HepG2 (cell line): ENCODE data around the gene KCTD21. TPM values are rescaled to one million over a fixed set of nuclear protein-coding genes. Genes with fewer than 3 reads are reported as not detected.

ENCODE experiments used
- GABPB1 ChIP-seq: IDR thresholded peaks from 2 replicates; pipeline ENCODE4 v1.6.1; 2016; ENCODE audit warnings: mild to moderate bottlenecking, missing genetic modification reagents, moderate library complexity, missing compliant biosample characterization
- GPBP1L1 ChIP-seq: sonication (generic); formaldehyde crosslinking; IDR thresholded peaks from 2 replicates; pipeline ENCODE4 v1.5.0; 2020; ENCODE audit warnings: mild to moderate bottlenecking, missing genetic modification reagents
- HOXA7 ChIP-seq: sonication (generic); formaldehyde crosslinking; IDR thresholded peaks from 2 replicates; pipeline ENCODE4 v1.8.1; 2022; ENCODE audit warnings: mild to moderate bottlenecking, missing genetic modification reagents, moderate library complexity
- MBNL3 ChIP-seq: fragments of 250-450 bp; sonication (Bioruptor Pico); conservative IDR thresholded peaks from 2 replicates; pipeline ENCODE4 v1.8.0; 2022; ENCODE audit warnings: mild to moderate bottlenecking, inconsistent platforms
- MXD4 ChIP-seq: IDR thresholded peaks from 2 replicates; pipeline ENCODE4 v1.6.1; 2016; ENCODE audit warnings: mild to moderate bottlenecking, missing biosample characterization, missing genetic modification reagents
- NCOA5 ChIP-seq: sonication (generic); formaldehyde crosslinking; IDR thresholded peaks from 2 replicates; pipeline ENCODE4 v1.4.0; 2020; ENCODE audit warnings: missing genetic modification reagents
- PPARG ChIP-seq: conservative IDR thresholded peaks from 2 replicates; pipeline ENCODE4 v1.6.1; 2016; ENCODE audit warnings: missing biosample characterization, missing genetic modification reagents
- RCOR2 ChIP-seq: IDR thresholded peaks from 2 replicates; pipeline ENCODE4 v1.6.1; 2016; ENCODE audit warnings: missing biosample characterization, missing genetic modification reagents
- TFAP4 ChIP-seq: sonication (generic); IDR thresholded peaks from 2 replicates; pipeline ENCODE4 v1.6.1; 2016; ENCODE audit warnings: low read depth, borderline replicate concordance
- TOE1 ChIP-seq: sonication (generic); formaldehyde crosslinking; IDR thresholded peaks from 2 replicates; pipeline ENCODE4 v1.4.0; 2020; ENCODE audit warnings: mild to moderate bottlenecking, missing genetic modification reagents
- U2AF2 ChIP-seq: fragments of 200-400 bp; formaldehyde crosslinking; IDR thresholded peaks from 2 replicates; pipeline ENCODE4 v1.6.1; 2017; ENCODE audit warnings: low read depth, mild to moderate bottlenecking, low read length
- ZBTB33 ChIP-seq: sonication (generic); formaldehyde crosslinking; IDR thresholded peaks from 2 replicates; pipeline ENCODE4 v1.4.0; 2020; ENCODE audit warnings: missing genetic modification reagents
- ZBTB38 ChIP-seq: sonication (generic); formaldehyde crosslinking; IDR thresholded peaks from 2 replicates; pipeline ENCODE4 v1.5.1; 2020; ENCODE audit warnings: mild to moderate bottlenecking, missing genetic modification reagents
- ZFP36 ChIP-seq: fragments of 150-350 bp; IDR thresholded peaks from 2 replicates; pipeline ENCODE4 v1.6.1; 2018; ENCODE audit warnings: borderline replicate concordance, low read length, low read depth; ENCODE audit not compliant: partially characterized antibody
- ZFX ChIP-seq: sonication (generic); formaldehyde crosslinking; IDR thresholded peaks from 2 replicates; pipeline ENCODE4 v1.4.0; 2020; ENCODE audit warnings: mild to moderate bottlenecking, low read depth, missing genetic modification reagents, moderate library complexity
- ZFYVE20 ChIP-seq: sonication (generic); formaldehyde crosslinking; IDR thresholded peaks from 2 replicates; pipeline ENCODE4 v1.8.0; 2023; ENCODE audit warnings: low read depth, mild to moderate bottlenecking, moderate library complexity, missing genetic modification reagents, borderline replicate concordance
- ZNF430 ChIP-seq: sonication (generic); formaldehyde crosslinking; IDR thresholded peaks from 2 replicates; pipeline ENCODE4 v1.9.0; 2021; ENCODE audit warnings: mild to moderate bottlenecking, missing genetic modification reagents
- ZNF496 ChIP-seq: sonication (generic); formaldehyde crosslinking; IDR thresholded peaks from 2 replicates; pipeline ENCODE4 v1.8.1; 2023; ENCODE audit warnings: mild to moderate bottlenecking, moderate library complexity, missing genetic modification reagents; ENCODE audit not compliant: insufficient replicate concordance
- ZNF672 ChIP-seq: sonication (generic); formaldehyde crosslinking; IDR thresholded peaks from 2 replicates; pipeline ENCODE4 v1.8.1; 2022; ENCODE audit warnings: missing genetic modification reagents
- ZNF772 ChIP-seq: sonication (generic); formaldehyde crosslinking; IDR thresholded peaks from 2 replicates; pipeline ENCODE4 v1.5.0; 2020; ENCODE audit warnings: mild to moderate bottlenecking, missing genetic modification reagents
- polyA plus RNA-seq, 8 experiments: library from polyadenylated mRNA; depleted of rRNA in 3 of 8; stranded (reverse) in 7 of 8; unstranded in 1 of 8; fragments of >200 nt; fragmentation: Illumina TruSeq in 4 of 8; extraction: Trizol in 4 of 8; gene quantifications; 2 replicates each; pipeline versions ENCODE4 v1.2.1 to v1.2.3, GENCODE V29; 2011 to 2016; ENCODE audit warnings: low read depth in 4 of 8, missing spikeins in 1 of 8, mixed read lengths in 1 of 8; ENCODE audit not compliant: insufficient read depth in 1 of 8
- total RNA-seq, 5 experiments: library from RNA; depleted of rRNA; stranded (reverse); fragments of >200 nt; fragmentation: Illumina TruSeq; extraction: Trizol; gene quantifications; 2 replicates each; pipeline ENCODE4 v1.2.3, GENCODE V29; 2016; ENCODE audit warnings: low read depth in 1 of 5
- TF ChIP-seq, protein P1 (sequence below): sonication (generic); formaldehyde crosslinking; IDR thresholded peaks from 2 replicates; pipeline ENCODE4 v1.5.1; 2020; ENCODE audit warnings: mild to moderate bottlenecking, missing genetic modification reagents

KCTD21 gene
- total and polyA plus RNA-seq, 2 of the 13 experiments (the other 11 are each of a cell fraction or from before 2014, with no cell fraction given) = 3.1 to 13.5 TPM

GRCh38 chr11:78156127-78156844, 32.1 kb downstream of the KCTD21 start (continued):
- TF ChIP-seq ZBTB38 (CRISPR knock-in tag) (peak; percentile 76), ZFP36 (no peak), TFAP4 (peak; percentile 75), ZNF672 (no peak), PPARG (CRISPR knock-in tag) (peak; percentile 100), NCOA5 (CRISPR knock-in tag) (no peak), ZNF496 (CRISPR knock-in tag) (no peak), MXD4 (CRISPR knock-in tag) (no peak), GABPB1 (CRISPR knock-in tag) (no peak), ZFX (peak; percentile 92), ZFYVE20 (CRISPR knock-in tag) (no peak), RCOR2 (CRISPR knock-in tag) (peak; percentile 99), GPBP1L1 (CRISPR knock-in tag) (no peak), ZNF772 (CRISPR knock-in tag) (no peak), HOXA7 (CRISPR knock-in tag) (no peak), TOE1 (CRISPR knock-in tag) (0 out of 2 replicates have a peak, but pooled peaks have one; percentile 45), MBNL3 (CRISPR knock-in tag) (no peak), ZNF430 (CRISPR knock-in tag) (no peak; the same call in 1 of the 2 replicates), ZBTB33 (CRISPR knock-in tag) (peak; percentile 75; the same call in 1 of the 2 replicates), U2AF2 (no peak)
- TF ChIP-seq, protein P1, sequence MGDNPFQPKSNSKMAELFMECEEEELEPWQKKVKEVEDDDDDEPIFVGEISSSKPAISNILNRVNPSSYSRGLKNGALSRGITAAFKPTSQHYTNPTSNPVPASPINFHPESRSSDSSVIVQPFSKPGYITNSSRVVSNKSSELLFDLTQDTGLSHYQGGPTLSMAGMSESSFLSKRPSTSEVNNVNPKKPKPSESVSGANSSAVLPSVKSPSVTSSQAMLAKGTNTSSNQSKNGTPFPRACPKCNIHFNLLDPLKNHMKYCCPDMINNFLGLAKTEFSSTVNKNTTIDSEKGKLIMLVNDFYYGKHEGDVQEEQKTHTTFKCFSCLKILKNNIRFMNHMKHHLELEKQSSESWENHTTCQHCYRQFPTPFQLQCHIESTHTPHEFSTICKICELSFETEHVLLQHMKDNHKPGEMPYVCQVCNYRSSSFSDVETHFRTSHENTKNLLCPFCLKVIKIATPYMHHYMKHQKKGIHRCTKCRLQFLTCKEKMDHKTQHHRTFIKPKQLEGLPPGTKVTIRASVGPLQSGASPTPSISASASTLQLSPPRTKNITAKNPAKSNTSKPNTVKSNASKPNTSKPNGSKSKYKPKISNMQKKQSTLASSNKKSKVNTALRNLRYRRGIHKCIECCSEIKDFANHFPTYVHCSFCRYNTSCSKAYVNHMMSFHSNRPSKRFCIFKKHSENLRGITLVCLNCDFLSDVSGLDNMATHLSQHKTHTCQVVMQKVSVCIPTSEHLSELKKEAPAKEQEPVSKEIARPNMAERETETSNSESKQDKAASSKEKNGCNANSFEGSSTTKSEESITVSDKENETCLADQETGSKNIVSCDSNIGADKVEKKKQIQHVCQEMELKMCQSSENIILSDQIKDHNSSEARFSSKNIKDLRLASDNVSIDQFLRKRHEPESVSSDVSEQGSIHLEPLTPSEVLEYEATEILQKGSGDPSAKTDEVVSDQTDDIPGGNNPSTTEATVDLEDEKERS (CRISPR knock-in tag) = no peak
